Caki2 (cell line): ENCODE measurements around the gene FAM222A. TPM values are rescaled to one million over a fixed set of nuclear protein-coding genes. Genes with fewer than 3 reads are reported as not detected.
A peak's percentile ranks its signal among the peaks of the same experiment; 100 is the strongest.

ENCODE experiments used
- DNase-seq: peaks from one replicate; pipeline ENCODE4 v3.0.0-alpha.2; 2015; ENCODE audit warnings: low read depth
- in situ Hi-C: cut with HindIII; loops from 2 replicates; pipeline ENCODE4 v1.10.0; 2016; ENCODE audit warnings: low sequenced_read_pairs, low pct_unique_long_range_greater_than_20kb, mixed read lengths
- total RNA-seq: library from RNA; depleted of rRNA; stranded (reverse); fragments of >200 nt; shearing (Covaris generic); gene quantifications from 2 replicates; pipeline ENCODE4 v1.2.3, GENCODE V29; 2014; ENCODE audit warnings: low replicate concordance

Gene FAM222A
- total RNA-seq, 1 experiment from 2014 or later = 0.41 TPM

GRCh38 chr12:109772622-109773321, 59.1 kb downstream of the FAM222A start:
- in situ Hi-C loops = no loop called here
- DNase-seq = no peak

- DNase-seq = no peak
- in situ Hi-C loops = no loop called here
These were observed 59.9 kb downstream of the FAM222A start for GRCh38 chr12:109773384-109774011.

DNA sequence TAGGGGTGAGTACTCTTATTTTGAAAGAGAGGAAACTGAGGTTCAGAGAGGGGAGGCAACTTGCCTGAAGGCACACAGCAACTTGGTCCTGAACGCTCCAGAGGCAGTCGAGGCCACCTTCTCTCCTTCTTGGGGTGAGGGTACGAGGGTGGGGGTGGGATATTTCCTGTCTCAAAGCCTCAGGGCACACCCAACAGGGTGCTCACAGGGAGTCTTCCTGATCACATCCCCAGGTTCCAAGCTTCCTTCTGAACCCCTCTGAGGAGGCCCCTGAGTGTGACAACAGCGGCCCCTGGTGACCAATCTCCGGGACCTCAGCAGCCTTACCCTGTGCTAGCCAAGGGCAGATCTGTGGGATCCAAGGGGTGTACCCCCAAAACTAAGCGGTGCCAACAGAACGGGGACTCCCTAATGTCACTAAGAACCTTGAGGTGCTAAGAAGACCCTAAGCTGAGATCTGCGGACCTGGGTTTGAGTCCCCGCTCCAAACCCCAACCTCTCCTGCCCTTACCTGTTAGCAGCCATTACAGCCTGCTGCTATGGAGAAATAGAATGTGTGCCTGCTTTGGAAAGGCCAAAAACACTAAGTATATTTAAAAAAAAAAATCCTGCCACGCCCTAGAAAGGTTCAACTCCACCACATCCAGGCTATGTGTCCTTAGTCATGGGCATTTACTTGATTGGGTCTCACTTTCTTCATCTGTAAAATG, 61.7 kb downstream of the FAM222A start:
- in situ Hi-C loops = no loop called here
- DNase-seq = peak; percentile 25

- DNase-seq = no peak
- in situ Hi-C loops = no loop called here
These were observed 63.0 kb downstream of the FAM222A start for GRCh38 chr12:109776624-109777023.

- peak; percentile 14 for DNase-seq
- in situ Hi-C loops = no loop called here
These were observed 63.9 kb downstream of the FAM222A start for GRCh38 chr12:109777544-109777943.

- in situ Hi-C loops = no loop called here
- no peak for DNase-seq
These were observed 65.1 kb downstream of the FAM222A start for GRCh38 chr12:109778684-109779083.

DNA sequence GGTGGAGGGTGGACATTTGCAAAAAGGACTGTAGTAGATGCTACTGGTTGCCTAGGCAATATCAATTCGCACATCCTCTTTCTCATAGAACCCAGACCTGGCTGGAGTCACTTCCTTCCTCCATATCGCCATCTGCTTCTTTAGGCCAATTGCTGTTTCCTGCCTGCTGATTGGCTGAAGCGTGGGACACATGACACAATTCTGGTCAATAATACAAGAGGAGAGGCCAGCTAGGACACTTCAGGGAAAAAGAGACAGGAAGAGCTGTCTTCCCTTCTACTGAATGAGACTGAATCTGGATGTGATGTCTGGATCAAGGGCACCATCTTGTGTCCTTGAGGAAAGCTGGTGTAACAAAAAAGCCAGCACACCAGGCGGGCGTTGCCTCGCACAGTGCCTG, 65.8 kb downstream of the FAM222A start:
- no peak for DNase-seq
- in situ Hi-C loops = no loop called here

DNA sequence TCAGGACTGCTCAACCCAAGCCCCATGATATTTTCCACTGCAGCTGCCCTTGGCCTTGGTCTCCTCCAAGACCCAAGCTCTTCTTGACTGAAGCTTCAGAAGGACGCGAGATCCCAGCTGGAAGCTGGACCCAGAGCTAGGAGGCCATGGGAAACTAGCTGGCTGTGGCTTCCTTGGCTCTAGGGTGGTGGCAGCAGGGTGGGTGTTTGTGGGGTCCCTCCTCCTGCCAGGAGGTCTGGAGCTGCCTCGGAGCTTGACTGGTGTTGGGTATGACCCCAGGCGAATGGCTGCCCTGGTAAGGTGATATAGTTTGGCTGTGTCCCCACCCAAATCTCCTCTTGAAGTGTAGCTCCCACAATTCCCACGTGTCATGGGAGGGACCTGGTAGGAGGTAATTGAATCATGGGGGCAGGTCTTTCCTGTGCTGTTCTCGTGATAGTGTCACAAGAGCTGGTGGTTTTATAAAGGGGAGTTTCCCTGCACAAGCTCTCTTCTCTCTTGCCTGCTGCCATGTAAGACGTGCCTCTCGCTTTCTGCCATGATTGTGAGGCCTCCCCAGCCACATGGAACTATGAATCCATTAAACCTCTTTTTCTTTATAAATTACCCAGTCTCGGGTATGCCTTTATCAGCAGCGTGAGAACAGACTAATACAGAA, 68.2 kb downstream of the FAM222A start:
- in situ Hi-C loops = no loop called here
- DNase-seq = no peak

DNA sequence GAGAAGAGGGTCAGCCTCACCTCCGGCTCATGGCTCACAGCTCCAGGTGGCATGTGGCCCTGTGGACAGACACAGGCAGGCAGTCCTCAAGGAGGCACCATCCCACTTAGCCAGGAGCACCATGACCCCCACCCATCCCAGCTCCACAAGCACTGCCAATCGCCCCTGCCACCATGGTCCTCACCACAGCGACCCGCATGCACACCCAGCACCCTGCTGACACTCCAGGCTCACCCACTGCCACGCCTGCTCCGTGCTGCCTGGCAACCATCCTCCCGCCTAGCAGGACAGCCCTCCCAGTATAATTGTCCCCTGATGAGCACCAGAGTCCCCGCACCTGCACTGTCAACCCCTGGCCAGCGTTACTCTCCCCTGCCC, 68.7 kb downstream of the FAM222A start:
- in situ Hi-C loops = no loop called here
- no peak for DNase-seq

DNA sequence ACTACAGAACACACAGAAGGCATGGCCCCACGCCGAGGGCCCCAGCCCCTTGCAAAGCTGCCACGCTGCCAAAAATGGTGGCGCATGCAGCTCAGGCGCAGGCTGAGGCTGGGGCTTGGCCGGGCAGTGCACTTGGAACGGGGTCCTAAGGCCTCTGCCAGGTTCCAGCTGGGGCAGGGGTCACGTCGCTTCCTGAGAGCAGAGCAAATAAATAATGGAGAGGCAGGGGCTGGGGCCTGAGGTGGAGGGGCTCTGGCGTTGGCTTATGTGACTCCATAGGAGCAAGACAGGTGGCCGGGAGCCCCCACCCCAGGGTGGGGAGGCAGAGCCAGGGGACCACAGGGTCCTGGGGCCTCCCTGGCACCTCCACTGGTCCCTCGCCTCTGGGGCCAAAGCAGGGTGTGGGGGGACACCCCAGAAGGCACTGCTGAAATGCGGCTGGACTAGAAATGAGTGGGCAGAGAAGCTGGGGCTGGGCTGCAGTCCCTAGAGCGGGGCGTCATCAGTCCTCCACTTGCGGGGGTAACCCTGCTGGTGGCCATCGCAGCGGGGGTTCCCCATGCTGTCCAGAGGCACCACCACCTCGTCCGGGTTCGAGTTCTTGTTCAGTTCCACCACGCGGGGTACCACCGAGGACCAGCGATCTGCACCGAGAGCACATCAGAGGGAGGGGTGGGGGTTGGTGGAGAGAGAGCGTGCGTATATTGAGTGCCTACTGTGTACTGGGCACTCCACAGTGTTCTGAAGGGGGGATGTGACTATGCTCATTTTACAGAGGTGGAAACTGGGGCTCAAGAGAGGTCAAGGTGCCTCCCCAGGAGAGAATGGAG, 69.7 kb downstream of the FAM222A start:
- in situ Hi-C loops = no loop called here
- DNase-seq = no peak

DNA sequence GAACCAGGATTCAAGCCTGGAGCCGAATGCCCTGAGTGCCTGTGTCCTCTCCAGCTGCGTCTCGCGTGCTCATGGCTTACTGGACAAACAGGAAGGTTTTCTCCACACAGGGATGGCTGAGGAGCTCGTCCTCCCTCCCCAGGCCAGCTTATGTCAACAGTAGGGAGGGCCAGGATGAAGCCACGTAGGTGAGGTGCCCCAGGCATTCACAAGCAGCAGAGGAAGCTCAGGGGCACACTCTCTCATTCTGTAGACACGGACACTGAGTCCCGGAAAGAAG, 70.3 kb downstream of the FAM222A start:
- DNase-seq = no peak

GRCh38 chr12:109785854-109786253, 72.2 kb downstream of the FAM222A start:
- in situ Hi-C loops = no loop called here
- DNase-seq = no peak

More for the DNA sequence above, 70.3 kb downstream of the FAM222A start:
- in situ Hi-C loops = no loop called here

DNA sequence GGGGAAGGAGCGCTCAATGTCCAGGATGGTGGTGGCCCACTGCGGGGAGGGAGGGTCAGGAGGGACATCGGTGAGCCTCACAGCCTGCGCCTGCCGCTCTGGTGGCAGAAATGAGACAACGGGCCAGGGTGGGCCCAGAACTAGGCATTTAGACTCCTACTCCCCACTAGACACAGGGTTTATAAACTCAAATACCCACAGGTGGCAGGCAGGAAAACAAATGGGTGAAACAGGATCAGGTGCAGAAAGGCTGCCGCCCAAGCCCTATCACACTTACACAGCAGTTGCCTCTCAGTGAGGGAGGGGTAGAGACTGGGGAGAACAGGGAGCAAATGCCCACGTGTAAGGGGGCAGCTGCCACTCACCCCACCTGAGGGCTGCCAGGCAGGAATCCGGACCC, 73.2 kb downstream of the FAM222A start:
- in situ Hi-C loops = no loop called here
- DNase-seq = no peak

DNA sequence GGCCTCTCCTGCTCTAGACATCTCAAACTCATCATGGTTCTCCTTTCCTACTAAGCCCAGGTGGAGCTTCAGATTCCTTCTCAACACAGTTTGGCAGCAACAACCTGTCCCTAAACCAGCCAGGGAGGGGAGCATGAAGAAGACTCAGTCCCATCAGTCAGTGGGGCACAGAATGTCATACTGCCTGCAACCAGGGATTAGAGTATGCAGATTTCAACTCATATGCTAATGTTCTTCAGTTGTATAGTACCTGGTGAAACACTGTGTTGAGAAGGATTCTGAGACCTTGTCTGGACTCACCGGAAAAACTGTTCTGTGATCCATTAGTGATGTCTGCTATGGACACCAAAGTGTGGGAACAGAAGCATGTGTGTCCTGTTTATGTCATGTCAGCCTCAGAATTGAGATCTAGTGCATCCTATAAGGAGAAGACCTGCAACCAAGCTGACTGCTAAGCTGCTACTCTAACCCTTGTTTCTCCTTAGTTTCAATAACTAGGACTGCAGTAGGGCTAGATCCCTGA, 76.0 kb downstream of the FAM222A start:
- DNase-seq = no peak
- in situ Hi-C loops = no loop called here

DNA sequence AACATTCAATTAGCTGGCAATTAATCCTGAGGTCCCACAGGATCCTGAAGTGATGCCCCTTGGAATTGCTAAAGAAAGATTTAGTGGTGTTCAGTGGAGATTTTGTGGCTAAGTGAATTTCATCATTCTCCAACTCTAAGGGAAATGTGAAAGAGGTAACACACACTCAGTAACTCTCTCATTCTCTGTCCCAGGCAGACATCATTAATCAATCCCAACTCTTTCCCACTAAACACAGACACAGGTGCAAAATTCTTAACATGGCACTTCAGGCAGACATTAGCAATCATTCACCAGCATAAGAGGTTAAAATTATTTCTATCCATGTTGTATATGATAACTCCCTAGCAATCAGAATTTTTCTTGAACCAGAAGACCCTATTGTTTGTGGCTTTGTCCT, 79.4 kb downstream of the FAM222A start:
- DNase-seq = no peak
- in situ Hi-C loops = no loop called here

DNA sequence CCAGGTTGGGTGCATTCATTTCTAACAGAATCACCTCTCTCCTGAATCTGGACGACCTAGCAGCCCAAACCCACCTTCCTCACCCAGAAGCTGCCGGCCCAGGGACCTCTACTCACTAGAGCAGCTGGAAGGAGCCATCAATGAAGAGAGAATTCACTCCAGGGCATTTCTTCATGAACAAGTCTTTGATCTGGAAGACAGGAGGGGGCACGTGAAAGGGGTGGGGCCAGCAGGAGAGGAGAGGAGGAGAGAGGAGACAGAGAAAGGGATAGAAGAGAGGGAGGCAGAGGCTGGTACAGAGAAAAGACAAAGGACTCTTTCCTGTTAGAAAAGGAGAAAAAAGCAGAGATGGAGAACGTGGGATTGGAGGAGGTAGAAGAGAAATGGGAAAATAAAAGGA, 79.8 kb downstream of the FAM222A start:
- no peak for DNase-seq
- in situ Hi-C loops = no loop called here

GRCh38 chr12:109793826-109794501, 80.3 kb downstream of the FAM222A start:
- DNase-seq = no peak
- in situ Hi-C loops = no loop called here

GRCh38 chr12:109795023-109795422, 81.4 kb downstream of the FAM222A start:
- in situ Hi-C loops = no loop called here
- no peak for DNase-seq
